HEK293T (cell line): ENCODE results near the gene NUAK1.

Experiments
- CTCF ChIA-PET: fragments of 350-600 bp; formaldehyde crosslinking; extraction: SDS; loops from one replicate; lab custom pipeline; 2021; ENCODE audit warnings: antibody characterized with exemption, inconsistent platforms; lab: Yijun Ruan, JAX
- POLR2A ChIA-PET: fragments of 350-600 bp; formaldehyde crosslinking; extraction: SDS; loops from one replicate; lab custom pipeline; 2020; ENCODE audit warnings: antibody characterized with exemption, inconsistent platforms; lab: Yijun Ruan, JAX
- DNase-seq: peaks from one replicate; pipeline ENCODE4 v3.0.0; 2012; ENCODE audit warnings: mixed read lengths; ENCODE audit errors: extremely low spot score
- ARNT ChIP-seq: fragments of 450-650 bp; IDR thresholded peaks from 2 replicates; pipeline ENCODE4 v1.6.1; 2017; ENCODE audit warnings: mild to moderate bottlenecking
- BHLHE40 ChIP-seq: fragments of 450-650 bp; IDR thresholded peaks from 2 replicates; pipeline ENCODE4 v1.6.1; 2016; ENCODE audit warnings: mild to moderate bottlenecking, moderate library complexity, borderline replicate concordance
- CTBP1 ChIP-seq: fragments of 450-650 bp; IDR thresholded peaks from 2 replicates; pipeline ENCODE4 v1.6.1; 2016; ENCODE audit warnings: borderline replicate concordance
- ELF4 ChIP-seq: fragments of 450-650 bp; IDR thresholded peaks from 2 replicates; pipeline ENCODE4 v1.6.1; 2017; ENCODE audit warnings: antibody characterized with exemption
- FOXA1 ChIP-seq: fragments of 450-650 bp; IDR thresholded peaks from 2 replicates; pipeline ENCODE4 v1.6.1; 2016; ENCODE audit warnings: mild to moderate bottlenecking
- FOXK2 ChIP-seq: fragments of 450-650 bp; IDR thresholded peaks from 2 replicates; pipeline ENCODE4 v1.6.1; 2016; ENCODE audit warnings: mild to moderate bottlenecking
- FOXM1 ChIP-seq: fragments of 450-650 bp; IDR thresholded peaks from 2 replicates; pipeline ENCODE4 v1.6.1; 2017; ENCODE audit warnings: mild to moderate bottlenecking, borderline replicate concordance
- HDGF ChIP-seq: fragments of 450-650 bp; IDR thresholded peaks from 2 replicates; pipeline ENCODE4 v1.6.1; 2017; ENCODE audit warnings: antibody characterized with exemption, borderline replicate concordance
- L3MBTL2 ChIP-seq: fragments of 450-650 bp; conservative IDR thresholded peaks from 2 replicates; pipeline ENCODE4 v1.6.1; 2016; ENCODE audit warnings: mild to moderate bottlenecking
- LEF1 ChIP-seq: fragments of 450-650 bp; IDR thresholded peaks from 2 replicates; pipeline ENCODE4 v1.6.1; 2017; ENCODE audit warnings: mild to moderate bottlenecking, borderline replicate concordance
- NFRKB ChIP-seq: fragments of 450-650 bp; IDR thresholded peaks from 2 replicates; pipeline ENCODE4 v1.6.1; 2016; ENCODE audit warnings: mild to moderate bottlenecking, moderate library complexity
- PKNOX1 ChIP-seq: fragments of 450-650 bp; IDR thresholded peaks from 2 replicates; pipeline ENCODE4 v1.6.1; 2016
- SP1 ChIP-seq: fragments of 450-650 bp; IDR thresholded peaks from 2 replicates; pipeline ENCODE4 v1.6.1; 2017
- SUZ12 ChIP-seq: fragments of 450-650 bp; IDR thresholded peaks from 2 replicates; pipeline ENCODE4 v1.6.1; 2016; ENCODE audit warnings: mild to moderate bottlenecking
- TARDBP ChIP-seq: fragments of 450-650 bp; IDR thresholded peaks from 2 replicates; pipeline ENCODE4 v1.6.1; 2016
- ZNF384 ChIP-seq: fragments of 450-650 bp; IDR thresholded peaks from 2 replicates; pipeline ENCODE4 v1.6.1; 2016

Gene NUAK1

GRCh38 chr12:106064721-106065021 is 74.1 kb downstream of the NUAK1 start:
- POLR2A ChIA-PET: no interaction called here
- CTCF ChIA-PET: no interaction called here
- DNase-seq: no peak
- TF ChIP-seq TARDBP: no peak
- TF ChIP-seq BHLHE40: no peak
- no peak for TF ChIP-seq SP1
- TF ChIP-seq LEF1: no peak
- no peak for TF ChIP-seq FOXA1
- no peak for TF ChIP-seq L3MBTL2
- no peak for TF ChIP-seq HDGF
- TF ChIP-seq ZNF384: no peak
- TF ChIP-seq CTBP1: no peak
- TF ChIP-seq FOXK2: no peak
- TF ChIP-seq NFRKB: no peak
- no peak for TF ChIP-seq PKNOX1
- no peak for TF ChIP-seq FOXM1
- no peak for TF ChIP-seq ARNT
- no peak for TF ChIP-seq SUZ12
- no peak for TF ChIP-seq ELF4

GRCh38 chr12:106063826-106064720 is 74.7 kb downstream of the NUAK1 start:
- TF ChIP-seq ARNT: no peak
- no peak for TF ChIP-seq PKNOX1
- no peak for TF ChIP-seq FOXA1
- TF ChIP-seq NFRKB: no peak
- TF ChIP-seq LEF1: no peak
- no peak for TF ChIP-seq FOXK2
- TF ChIP-seq FOXM1: no peak
- TF ChIP-seq HDGF: no peak
- no peak for TF ChIP-seq TARDBP
- DNase-seq: no peak
- CTCF ChIA-PET: no interaction called here
- POLR2A ChIA-PET: no interaction called here

GRCh38 chr12:106062693-106063092 is 76.1 kb downstream of the NUAK1 start:
- ChIA-PET POLR2A (no interaction called here), CTCF (no interaction called here)
- TF ChIP-seq BHLHE40: no peak
- no peak for TF ChIP-seq SP1
- TF ChIP-seq FOXM1: no peak
- no peak for TF ChIP-seq CTBP1
- TF ChIP-seq FOXA1: no peak
- TF ChIP-seq HDGF: no peak
- no peak for TF ChIP-seq L3MBTL2
- no peak for TF ChIP-seq TARDBP
- no peak for TF ChIP-seq LEF1
- no peak for TF ChIP-seq NFRKB
- TF ChIP-seq SUZ12: no peak
- DNase-seq: no peak

GRCh38 chr12:106058256-106059182 is 80.2 kb downstream of the NUAK1 start:
- POLR2A ChIA-PET: no interaction called here

GRCh38 chr12:106054049-106054448 is 84.7 kb downstream of the NUAK1 start:
- CTCF ChIA-PET: no interaction called here
- DNase-seq: no peak
- no peak for TF ChIP-seq SUZ12
- no peak for TF ChIP-seq SP1
- no peak for TF ChIP-seq LEF1
- POLR2A ChIA-PET: no interaction called here

More at GRCh38 chr12:106058256-106059182, 80.2 kb downstream of the NUAK1 start:
- no peak for TF ChIP-seq SUZ12
- no peak for TF ChIP-seq ZNF384
- TF ChIP-seq HDGF: no peak
- no peak for TF ChIP-seq SP1
- TF ChIP-seq L3MBTL2: no peak
- no peak for TF ChIP-seq FOXA1
- TF ChIP-seq ELF4: no peak
- no peak for TF ChIP-seq NFRKB
- no peak for TF ChIP-seq LEF1
- no peak for TF ChIP-seq CTBP1
- CTCF ChIA-PET: no interaction called here
- no peak for DNase-seq

GRCh38 chr12:106051853-106052531 is 86.8 kb downstream of the NUAK1 start:
- POLR2A ChIA-PET: no interaction called here
- peak; percentile 39; the same call in 1 of the 2 replicates for TF ChIP-seq PKNOX1
- TF ChIP-seq ARNT: no peak
- no peak for TF ChIP-seq LEF1
- CTCF ChIA-PET: no interaction called here
- DNase-seq: no peak
